Ishikawa (cell line): Measurements from ENCODE around the gene PREX1.

Experiments
- CEBPB ChIP-seq: IDR thresholded peaks from 2 replicates; pipeline ENCODE4 v1.6.1; 2012
- MAX ChIP-seq: IDR thresholded peaks from 2 replicates; pipeline ENCODE4 v1.6.1; 2012
- REST ChIP-seq: IDR thresholded peaks from 2 replicates; pipeline ENCODE4 v1.6.1; 2012; ENCODE audit warnings: low read depth, mild to moderate bottlenecking
- TAF1 ChIP-seq: IDR thresholded peaks from 2 replicates; pipeline ENCODE4 v1.6.1; 2012; ENCODE audit warnings: low read depth, mild to moderate bottlenecking
- TF ChIP-seq, protein P1 (sequence below): IDR thresholded peaks from 2 replicates; pipeline ENCODE4 v1.6.1; 2012

GRCh38 chr20:48841875-48842529, 14.2 kb upstream of the PREX1 start:
- TF ChIP-seq REST (no peak), TAF1 (no peak), MAX (no peak), CEBPB (no peak)
- TF ChIP-seq, protein P1, sequence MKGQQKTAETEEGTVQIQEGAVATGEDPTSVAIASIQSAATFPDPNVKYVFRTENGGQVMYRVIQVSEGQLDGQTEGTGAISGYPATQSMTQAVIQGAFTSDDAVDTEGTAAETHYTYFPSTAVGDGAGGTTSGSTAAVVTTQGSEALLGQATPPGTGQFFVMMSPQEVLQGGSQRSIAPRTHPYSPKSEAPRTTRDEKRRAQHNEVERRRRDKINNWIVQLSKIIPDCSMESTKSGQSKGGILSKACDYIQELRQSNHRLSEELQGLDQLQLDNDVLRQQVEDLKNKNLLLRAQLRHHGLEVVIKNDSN: no peak
